Testis (tissue), 3 donors: ENCODE measurements around the gene MORC2. TPM values are rescaled to one million over a fixed set of nuclear protein-coding genes. Genes with fewer than 3 reads are reported as not detected.

Experiments
- DNase-seq: peaks from one replicate; pipeline ENCODE4 v3.0.0-alpha.2; 2019
- H3K27ac ChIP-seq, 2 donors: fragments of 200-600 bp; sonication (generic); one replicate each; pipeline ENCODE4 v1.5.1; 2019
- H3K27me3 ChIP-seq: fragments of 200-600 bp; sonication (generic); one replicate; pipeline ENCODE4 v1.5.1; 2019
- H3K36me3 ChIP-seq: fragments of 200-600 bp; sonication (generic); one replicate; pipeline ENCODE4 v1.5.1; 2017; ENCODE audit warnings: low read depth; ENCODE audit errors: missing control alignments
- H3K4me1 ChIP-seq: fragments of 200-600 bp; sonication (generic); one replicate; pipeline ENCODE4 v1.5.1; 2019
- H3K4me3 ChIP-seq, 2 donors: fragments of 200-600 bp; sonication (generic); one replicate each; pipeline ENCODE4 v1.5.1; 2017 to 2019
- H3K9me3 ChIP-seq: fragments of 200-600 bp; sonication (generic); one replicate; pipeline ENCODE4 v1.5.1; 2017
- POLR2A ChIP-seq: fragments of 450-650 bp; IDR thresholded peaks from one replicate; pipeline ENCODE4 v1.6.1; 2017; ENCODE audit warnings: antibody characterized with exemption, mild to moderate bottlenecking, moderate library complexity
- WGBS, 2 donors: methylation state at CpG; one replicate each; pipeline ENCODE4 v1.1.5; 2018; 5-methylcytosine and 5-hydroxymethylcytosine counted together
- intact Hi-C: fragments of 100-400 bp; cut with DNase I; formaldehyde crosslinking; loops from one replicate; pipeline ENCODE4 v1.15.1; 2023; ENCODE audit warnings: low total_unique reads
- polyA plus RNA-seq: library from polyadenylated mRNA; stranded (reverse); fragments of 350-450 nt; fragmentation: Illumina TruSeq; extraction: RNeasy Lipid Tissue Mini Kit (QIAGEN cat#74804); gene quantifications from one replicate; pipeline ENCODE4 v1.2.3, GENCODE V29; 2014; ENCODE audit warnings: low read depth, low replicate concordance; ENCODE audit not compliant: insufficient read depth
- total RNA-seq, 2 donors: library from RNA; depleted of rRNA; stranded (reverse); fragments of >200 nt; gene quantifications; one replicate each; pipeline ENCODE4 v1.2.3, GENCODE V29; 2016
- TF ChIP-seq, protein P1 (sequence below), 3 experiments: fragments of 450-650 bp in 2 of 3; fragments of 200-600 bp in 1 of 3; sonication (generic) in 1 of 3; IDR thresholded peaks; one replicate each; pipeline ENCODE4 v1.5.1; 2016 to 2019; ENCODE audit warnings: antibody characterized with exemption in 3 of 3, mild to moderate bottlenecking in 2 of 3, moderate library complexity in 1 of 3

MORC2 gene
- total and polyA plus RNA-seq, 3 donors from 2014 or later = 64.8 to 81.0 (median 65.5) TPM

- Histone ChIP-seq H3K27ac (no peak overlapping the region), H3K4me3 (no peak overlapping the region), H3K27me3 (no peaks in the 10 kb centered on the region), H3K36me3 (no peaks in the 10 kb centered on the region), H3K9me3 (no peaks in the 10 kb centered on the region), H3K4me1 (no peaks in the 10 kb centered on the region)
- intact Hi-C loops = loop anchor here (5.0 kb wide), 1 partner anchor 142 kb away; no protein-coding TSS in a partner anchor
- 94% methylated on average over 4 of the region's 4 CpGs for WGBS, 2 donors
- TF ChIP-seq POLR2A = no peak
- TF ChIP-seq, protein P1, sequence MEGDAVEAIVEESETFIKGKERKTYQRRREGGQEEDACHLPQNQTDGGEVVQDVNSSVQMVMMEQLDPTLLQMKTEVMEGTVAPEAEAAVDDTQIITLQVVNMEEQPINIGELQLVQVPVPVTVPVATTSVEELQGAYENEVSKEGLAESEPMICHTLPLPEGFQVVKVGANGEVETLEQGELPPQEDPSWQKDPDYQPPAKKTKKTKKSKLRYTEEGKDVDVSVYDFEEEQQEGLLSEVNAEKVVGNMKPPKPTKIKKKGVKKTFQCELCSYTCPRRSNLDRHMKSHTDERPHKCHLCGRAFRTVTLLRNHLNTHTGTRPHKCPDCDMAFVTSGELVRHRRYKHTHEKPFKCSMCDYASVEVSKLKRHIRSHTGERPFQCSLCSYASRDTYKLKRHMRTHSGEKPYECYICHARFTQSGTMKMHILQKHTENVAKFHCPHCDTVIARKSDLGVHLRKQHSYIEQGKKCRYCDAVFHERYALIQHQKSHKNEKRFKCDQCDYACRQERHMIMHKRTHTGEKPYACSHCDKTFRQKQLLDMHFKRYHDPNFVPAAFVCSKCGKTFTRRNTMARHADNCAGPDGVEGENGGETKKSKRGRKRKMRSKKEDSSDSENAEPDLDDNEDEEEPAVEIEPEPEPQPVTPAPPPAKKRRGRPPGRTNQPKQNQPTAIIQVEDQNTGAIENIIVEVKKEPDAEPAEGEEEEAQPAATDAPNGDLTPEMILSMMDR (IDR thresholded peaks at IDR 0.05) = no peak
- no peak for DNase-seq
Measured at GRCh38 chr22:30944986-30945385, 23.6 kb downstream of the MORC2 start.

- DNase-seq = no peak
- 75 to 84% methylated on average over 3 of the region's 3 CpGs for WGBS, 2 donors
- H3K36me3 ChIP-seq = no peaks in the 10 kb centered on the region
- no peak overlapping the region for H3K27ac ChIP-seq
- H3K27me3 ChIP-seq = no peaks in the 10 kb centered on the region
- no peak overlapping the region for H3K4me3 ChIP-seq
- TF ChIP-seq, protein P1 (IDR thresholded peaks at IDR 0.05) = no peak
- no peak for TF ChIP-seq POLR2A
- no peaks in the 10 kb centered on the region for H3K9me3 ChIP-seq
- no peaks in the 10 kb centered on the region for H3K4me1 ChIP-seq
- intact Hi-C loops = no loop called here
Measured at GRCh38 chr22:30943368-30943767, 25.2 kb downstream of the MORC2 start.

GRCh38 chr22:30941363-30941740 lies 27.2 kb downstream of the MORC2 start:
- H3K4me3 ChIP-seq = no peak overlapping the region
- TF ChIP-seq, protein P1 (IDR thresholded peaks at IDR 0.05) = no peak
- no peak for TF ChIP-seq POLR2A
- no peak for DNase-seq
- intact Hi-C loops = no loop called here
- no peak overlapping the region for H3K27ac ChIP-seq
- H3K4me1 ChIP-seq = no peaks in the 10 kb centered on the region
- H3K9me3 ChIP-seq = no peaks in the 10 kb centered on the region
- H3K27me3 ChIP-seq = no peaks in the 10 kb centered on the region
- H3K36me3 ChIP-seq = no peaks in the 10 kb centered on the region
- WGBS, 2 donors = 96 to 97% methylated on average over 9 to 11 of the region's 11 CpGs

DNA sequence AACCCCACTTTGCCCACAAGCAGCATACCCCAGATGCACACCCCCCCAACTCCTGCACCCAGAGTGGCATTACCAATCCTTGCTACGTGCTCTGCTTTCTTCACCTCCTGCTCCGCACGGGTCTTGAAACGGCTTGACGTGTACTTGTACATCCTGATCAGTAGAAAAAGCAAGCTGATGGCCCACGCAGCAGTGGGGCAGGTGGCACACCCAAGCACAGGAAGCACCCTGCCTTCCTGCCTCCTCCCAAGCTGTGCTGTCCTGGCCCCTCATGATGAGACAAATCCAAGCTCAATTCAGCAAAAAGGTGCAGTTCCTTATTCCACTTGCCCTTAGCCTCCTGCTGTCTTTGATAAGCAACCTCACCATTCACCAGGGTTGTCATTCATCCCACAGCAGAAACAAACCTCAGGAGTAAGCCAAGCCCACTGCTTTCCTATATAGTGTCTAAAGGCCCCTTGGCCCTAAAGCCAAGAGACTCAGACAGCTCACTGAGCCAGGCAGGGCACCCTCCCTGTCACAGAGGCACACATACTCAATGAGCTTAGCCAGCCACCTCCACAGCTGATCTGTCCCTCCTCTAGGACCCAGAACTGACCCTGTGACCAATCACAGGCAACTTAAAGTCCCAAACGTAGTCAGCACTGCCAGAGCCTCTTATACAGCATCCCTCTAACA lies 27.8 kb downstream of the MORC2 start:
- no peak for TF ChIP-seq POLR2A
- TF ChIP-seq, protein P1 (IDR thresholded peaks at IDR 0.05) = no peak
- no peaks in the 10 kb centered on the region for H3K36me3 ChIP-seq
- no peak overlapping the region for H3K4me3 ChIP-seq
- H3K27ac ChIP-seq = no peak overlapping the region
- no peaks in the 10 kb centered on the region for H3K4me1 ChIP-seq
- no peak for DNase-seq
- H3K27me3 ChIP-seq = no peaks in the 10 kb centered on the region
- 86 to 93% methylated on average over 6 to 7 of the region's 7 CpGs for WGBS, 2 donors
- intact Hi-C loops = no loop called here
- no peaks in the 10 kb centered on the region for H3K9me3 ChIP-seq

DNA sequence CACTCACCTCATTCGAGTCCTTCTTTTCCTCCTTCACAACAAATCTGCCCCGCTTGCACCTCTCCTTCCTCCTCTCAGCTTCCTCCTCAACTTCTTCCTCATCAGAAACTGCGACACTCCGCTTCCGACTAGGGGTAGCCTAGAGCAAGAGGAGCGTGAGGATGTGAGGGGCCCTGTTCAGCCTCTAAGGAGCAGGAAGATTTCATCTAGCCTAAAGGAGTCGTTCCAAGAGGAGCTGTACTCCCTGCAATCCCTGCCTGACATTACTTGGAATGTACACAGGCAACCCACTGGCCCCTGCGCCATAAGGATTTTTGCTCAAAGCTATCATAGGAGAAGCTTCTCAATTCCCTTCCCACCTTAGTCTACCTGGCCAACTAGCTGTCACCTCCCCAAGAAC lies 34.5 kb downstream of the MORC2 start:
- no peak overlapping the region for H3K27ac ChIP-seq
- no peak for TF ChIP-seq POLR2A
- TF ChIP-seq, protein P1 (IDR thresholded peaks at IDR 0.05) = no peak
- no peak for DNase-seq
- no peak overlapping the region for H3K4me3 ChIP-seq
- intact Hi-C loops = no loop called here
- H3K36me3 ChIP-seq = no peaks in the 10 kb centered on the region
- H3K4me1 ChIP-seq = no peaks in the 10 kb centered on the region
- H3K9me3 ChIP-seq = no peaks in the 10 kb centered on the region
- WGBS, 2 donors = 96 to 97% methylated on average over 8 of the region's 8 CpGs
- H3K27me3 ChIP-seq = no peaks in the 10 kb centered on the region
